ENCODE measurements around the gene CALHM1.
"Not testable (repeated sequence)": the region's sequence is repeated elsewhere in the genome, so short reads cannot be mapped to it uniquely, and the experiment has no call there.

The CALHM1 gene

GRCh38 chr10:103458720-103459119 is at the start of gene CALHM1:
CALHM1 (minus strand) TSS chr10:103458900; CDS start chr10:103458751, 149 bp downstream.
- peak; percentile 79 for DNase-seq

GRCh38 chr10:103507235-103508191 is 48.8 kb upstream of the CALHM1 start:
- DNase-seq: peak; percentile 77

GRCh38 chr10:103506061-103506460 is 47.4 kb upstream of the CALHM1 start:
- DNase-seq: no peak

- DNase-seq: peak; percentile 79
Observed at GRCh38 chr10:103504181-103504783, 45.6 kb upstream of the CALHM1 start.

GRCh38 chr10:103503777-103504176 is 45.1 kb upstream of the CALHM1 start:
- not testable (repeated sequence) for DNase-seq

- DNase-seq: no peak
Observed at GRCh38 chr10:103502849-103503660, 44.4 kb upstream of the CALHM1 start.

- DNase-seq: no peak
Observed at GRCh38 chr10:103501186-103501585, 42.5 kb upstream of the CALHM1 start.

- DNase-seq: no peak
Observed at GRCh38 chr10:103500481-103500880, 41.8 kb upstream of the CALHM1 start.

- no peak for DNase-seq
Observed at GRCh38 chr10:103499881-103500280, 41.2 kb upstream of the CALHM1 start.

GRCh38 chr10:103498936-103499638 is 40.4 kb upstream of the CALHM1 start:
- DNase-seq: peak; percentile 75

GRCh38 chr10:103497161-103497915 is 38.6 kb upstream of the CALHM1 start:
- DNase-seq: no peak

GRCh38 chr10:103495321-103495720 is 36.6 kb upstream of the CALHM1 start:
- DNase-seq: no peak

GRCh38 chr10:103493916-103494877 is 35.5 kb upstream of the CALHM1 start:
- DNase-seq: peak; percentile 40

- no peak for DNase-seq
Observed at GRCh38 chr10:103493362-103493915, 34.7 kb upstream of the CALHM1 start, which contains the start of gene NEURL1. NEURL1 (plus strand) TSS chr10:103493705; CDS start chr10:103494388, 683 bp downstream.

GRCh38 chr10:103492655-103493261 is 34.1 kb upstream of the CALHM1 start:
- no peak for DNase-seq

- DNase-seq: no peak
Observed at GRCh38 chr10:103491729-103492364, 33.1 kb upstream of the CALHM1 start.

- DNase-seq: no peak
Observed at GRCh38 chr10:103490986-103491314, 32.2 kb upstream of the CALHM1 start.

- DNase-seq: no peak
Observed at GRCh38 chr10:103487410-103487708, 28.7 kb upstream of the CALHM1 start.

- DNase-seq: not testable (repeated sequence)
Observed at GRCh38 chr10:103486635-103487409, 28.1 kb upstream of the CALHM1 start.

Measured in RPMI8226 (cell line).